GM12875 (cell line): ENCODE measurements around the gene CFAP100.

Experiments
- H3K4me3 ChIP-seq: one replicate; pipeline ENCODE4 v1.5.1; 2011; ENCODE audit warnings: low read depth, low read length, control low read depth
- TF ChIP-seq, protein P1 (sequence below): IDR thresholded peaks from 2 replicates; pipeline ENCODE4 v1.5.1; 2011; ENCODE audit warnings: low read depth, mild to moderate bottlenecking, control low read depth, inconsistent platforms, low read length, moderate library complexity, borderline replicate concordance; ENCODE audit not compliant: insufficient read depth

Gene CFAP100

GRCh38 chr3:126349071-126349470 lies 45.6 kb upstream of the CFAP100 start:
- TF ChIP-seq, protein P1, sequence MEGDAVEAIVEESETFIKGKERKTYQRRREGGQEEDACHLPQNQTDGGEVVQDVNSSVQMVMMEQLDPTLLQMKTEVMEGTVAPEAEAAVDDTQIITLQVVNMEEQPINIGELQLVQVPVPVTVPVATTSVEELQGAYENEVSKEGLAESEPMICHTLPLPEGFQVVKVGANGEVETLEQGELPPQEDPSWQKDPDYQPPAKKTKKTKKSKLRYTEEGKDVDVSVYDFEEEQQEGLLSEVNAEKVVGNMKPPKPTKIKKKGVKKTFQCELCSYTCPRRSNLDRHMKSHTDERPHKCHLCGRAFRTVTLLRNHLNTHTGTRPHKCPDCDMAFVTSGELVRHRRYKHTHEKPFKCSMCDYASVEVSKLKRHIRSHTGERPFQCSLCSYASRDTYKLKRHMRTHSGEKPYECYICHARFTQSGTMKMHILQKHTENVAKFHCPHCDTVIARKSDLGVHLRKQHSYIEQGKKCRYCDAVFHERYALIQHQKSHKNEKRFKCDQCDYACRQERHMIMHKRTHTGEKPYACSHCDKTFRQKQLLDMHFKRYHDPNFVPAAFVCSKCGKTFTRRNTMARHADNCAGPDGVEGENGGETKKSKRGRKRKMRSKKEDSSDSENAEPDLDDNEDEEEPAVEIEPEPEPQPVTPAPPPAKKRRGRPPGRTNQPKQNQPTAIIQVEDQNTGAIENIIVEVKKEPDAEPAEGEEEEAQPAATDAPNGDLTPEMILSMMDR: no peak

DNA sequence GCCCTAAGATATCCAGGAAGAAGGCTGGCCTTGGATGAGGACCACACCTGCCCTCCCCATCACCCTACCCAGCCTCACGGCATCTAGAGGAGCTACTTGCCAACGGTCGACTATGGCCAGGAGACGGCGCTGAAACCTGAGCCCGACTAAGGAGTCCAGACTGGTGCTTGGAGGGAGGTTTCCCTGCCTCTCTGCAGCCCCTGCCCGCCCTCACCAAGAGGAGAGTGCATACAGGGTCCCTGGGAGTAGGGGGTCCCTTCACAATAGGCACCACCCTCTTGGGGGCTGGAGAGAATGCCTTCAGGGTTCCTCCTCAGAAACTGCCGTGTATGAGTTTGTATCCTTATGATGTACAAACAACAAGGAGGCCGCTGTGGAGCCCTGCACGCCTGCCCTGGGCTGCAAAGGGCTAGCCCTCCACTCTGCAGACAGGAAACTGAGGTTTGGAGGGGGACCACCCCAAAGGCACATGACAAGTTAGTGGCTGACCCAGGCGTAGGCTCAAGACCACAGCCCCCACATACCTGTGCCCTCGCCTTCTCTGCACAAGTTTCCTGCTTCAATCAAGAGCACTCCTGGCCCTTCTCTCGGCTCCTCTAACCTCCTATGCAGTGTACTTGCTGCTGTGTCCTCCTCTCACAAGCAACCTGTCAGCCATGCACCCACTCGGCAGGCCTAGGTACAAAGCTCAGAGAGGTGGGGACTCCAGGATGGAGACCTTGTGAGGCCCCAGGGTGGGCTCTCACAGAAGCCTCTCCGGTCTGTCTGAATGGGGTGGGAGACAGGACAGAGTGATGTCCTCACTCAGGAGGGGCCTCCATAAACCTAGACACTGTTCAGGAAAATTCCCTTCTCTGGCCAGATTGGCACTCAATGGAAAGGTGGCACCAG lies 44.9 kb upstream of the CFAP100 start:
- TF ChIP-seq, protein P1: no peak
- H3K4me3 ChIP-seq: no peak overlapping the region

More at GRCh38 chr3:126349071-126349470, 45.6 kb upstream of the CFAP100 start:
- H3K4me3 ChIP-seq: no peak overlapping the region

DNA sequence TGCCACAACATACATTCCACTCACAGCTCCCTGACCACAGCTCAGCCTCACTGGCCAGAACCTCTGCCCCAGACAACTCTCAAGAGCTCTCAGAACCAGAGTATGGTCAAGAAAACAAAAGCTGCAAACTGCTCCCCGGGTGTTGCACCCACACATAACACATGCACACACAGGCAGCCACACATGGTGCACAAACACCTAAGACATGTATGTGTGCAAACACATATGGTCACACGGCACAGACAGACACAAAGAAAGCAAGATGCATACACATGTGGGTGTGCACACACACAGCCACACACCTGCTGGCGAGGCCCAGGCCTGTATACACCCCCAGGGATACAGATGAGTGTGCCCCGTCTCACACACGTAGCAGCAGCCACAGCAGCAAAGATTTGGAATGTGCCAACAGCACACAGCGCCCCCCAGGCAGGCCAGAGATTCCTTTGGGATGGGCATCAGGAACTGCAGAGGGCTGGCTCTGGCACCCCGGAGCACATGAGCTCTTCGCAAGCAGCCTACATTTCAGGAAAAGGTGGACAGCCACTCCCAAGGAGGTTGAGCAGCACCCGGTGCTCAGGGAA lies 44.1 kb upstream of the CFAP100 start:
- H3K4me3 ChIP-seq: no peak overlapping the region
- TF ChIP-seq, protein P1: no peak

DNA sequence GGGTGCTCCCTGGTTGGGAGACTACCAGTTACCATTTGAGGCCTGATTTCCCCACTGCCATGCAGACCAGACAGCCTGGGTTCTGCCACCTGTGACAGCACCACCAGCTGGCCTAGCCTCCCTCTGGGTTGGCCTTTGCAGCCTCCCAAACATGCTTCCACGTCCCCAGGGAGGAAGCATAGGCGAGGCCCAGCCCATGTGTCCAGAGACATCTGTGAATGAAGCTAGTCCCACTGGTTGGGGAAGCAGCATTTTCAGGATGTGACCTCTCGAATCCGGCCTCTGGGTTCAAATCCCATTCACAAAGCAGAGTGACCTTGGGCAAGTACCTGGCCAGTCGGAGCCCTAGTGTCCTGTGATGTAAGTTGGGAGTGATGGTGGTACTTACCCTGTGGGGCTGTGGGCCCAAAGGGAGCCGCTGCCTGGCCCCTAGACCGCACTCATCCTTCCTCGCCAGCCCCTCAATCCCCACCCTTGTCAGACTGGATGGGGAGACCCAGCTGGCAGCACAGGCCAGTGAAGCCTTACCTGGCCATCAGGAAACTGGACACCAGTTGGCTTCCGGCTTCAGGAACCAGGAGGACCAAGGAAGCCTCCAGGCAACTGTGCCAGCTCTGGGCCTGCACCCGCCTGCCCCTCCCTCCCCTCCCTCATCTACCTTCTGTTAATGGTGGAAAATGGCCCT lies 43.5 kb upstream of the CFAP100 start:
- TF ChIP-seq, protein P1: no peak
- H3K4me3 ChIP-seq: no peak overlapping the region

DNA sequence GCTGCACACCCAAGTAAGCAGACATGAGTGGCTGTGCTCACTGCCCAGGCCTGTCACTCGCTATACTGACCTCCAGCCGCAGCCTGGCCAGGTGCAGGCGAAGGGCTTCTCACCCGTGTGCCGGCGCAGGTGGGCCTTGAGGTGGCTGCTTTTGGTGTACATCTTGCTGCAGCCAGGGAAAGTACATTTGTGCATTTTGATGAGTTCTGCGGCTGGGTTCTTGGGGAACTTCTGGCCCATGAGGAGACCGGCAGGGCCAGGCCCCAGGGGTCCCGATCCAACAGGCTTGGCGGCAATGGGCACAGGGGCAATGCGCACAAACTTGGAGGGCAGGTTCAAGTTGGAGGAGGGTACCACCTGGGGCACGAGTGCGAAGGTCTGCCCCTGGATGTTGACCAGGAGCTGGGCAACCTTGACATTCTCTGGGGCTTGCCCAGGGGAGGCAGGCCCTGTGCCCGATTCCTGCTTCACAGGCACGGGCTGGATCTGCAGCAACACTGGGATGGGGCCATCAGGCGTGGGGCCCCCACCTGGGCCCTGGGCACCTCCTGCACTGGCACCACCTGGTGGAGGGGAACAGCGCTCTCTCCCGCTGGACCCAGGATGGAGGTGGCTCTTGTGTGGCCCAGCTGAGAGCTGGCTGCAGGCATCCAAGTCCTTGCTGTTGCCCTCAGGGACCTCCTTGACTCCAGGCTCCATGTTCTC lies 42.8 kb upstream of the CFAP100 start:
- TF ChIP-seq, protein P1: no peak
- H3K4me3 ChIP-seq: no peak overlapping the region

DNA sequence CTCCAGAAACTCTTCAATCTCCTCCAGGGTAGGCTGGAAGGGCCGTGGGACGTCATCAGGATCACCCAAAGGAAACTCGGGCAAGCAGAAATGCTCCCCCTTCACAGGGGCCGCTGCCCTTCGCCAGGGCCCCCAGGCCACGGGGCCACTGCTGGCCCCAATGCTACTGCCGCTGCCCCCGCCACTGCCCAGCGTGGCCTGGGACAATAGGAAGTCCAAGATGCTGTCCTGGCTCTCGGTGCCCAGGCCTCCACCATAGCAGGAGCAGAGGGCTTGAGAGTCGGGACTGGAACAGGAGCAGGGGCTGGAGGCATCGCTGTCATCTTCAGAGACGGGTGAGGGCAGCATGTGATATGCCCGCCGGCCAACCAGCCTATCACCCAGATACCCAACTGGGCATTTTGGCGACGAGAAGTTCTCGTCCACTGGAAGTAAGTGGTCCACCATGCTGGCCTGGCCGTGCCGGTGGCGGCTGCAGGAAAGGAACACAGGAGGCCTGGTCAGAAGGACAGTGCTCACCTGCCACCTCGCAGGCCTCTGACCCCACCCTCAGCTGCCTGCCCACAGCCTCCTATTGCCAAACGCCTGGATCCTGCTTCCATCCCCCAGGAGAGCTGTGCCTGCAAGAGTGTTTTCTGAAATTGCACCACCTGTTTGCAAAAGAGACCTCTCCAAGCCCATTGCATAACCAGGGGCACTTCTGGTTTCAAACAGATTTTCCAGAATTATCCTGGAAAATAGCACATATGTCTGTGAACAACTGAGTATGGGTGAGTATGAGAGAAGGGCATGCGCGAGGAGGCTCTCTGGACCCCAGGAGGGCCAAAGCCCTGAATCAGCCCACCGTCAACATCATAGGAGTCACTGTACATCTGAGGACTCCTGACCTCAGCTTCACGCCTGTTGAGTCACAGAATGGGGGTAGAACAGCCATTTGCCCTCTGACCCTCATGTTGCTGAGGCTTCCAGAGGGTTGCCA lies 41.9 kb upstream of the CFAP100 start:
- TF ChIP-seq, protein P1: no peak
- H3K4me3 ChIP-seq: no peak overlapping the region
